Ovary (tissue), 9 donors: ENCODE measurements around the gene MAMDC4. TPM values are rescaled to one million over a fixed set of nuclear protein-coding genes. Genes with fewer than 3 reads are reported as not detected.
"Not testable (repeated sequence)": the region's sequence is repeated elsewhere in the genome, so short reads cannot be mapped to it uniquely, and the experiment has no call there.

Source experiments
- DNase-seq, 5 donors: peaks; one replicate each; pipeline ENCODE4 v3.0.0-alpha.2; 2019 to 2020
- H3K27ac ChIP-seq, 2 donors: fragments of 200-600 bp; one replicate each; pipeline versions ENCODE4 v1.5.1 to v1.8.0; 2019 to 2022
- H3K27me3 ChIP-seq: fragments of 200-600 bp; one replicate; pipeline ENCODE4 v1.8.0; 2022
- H3K36me3 ChIP-seq: fragments of 200-600 bp; sonication (generic); one replicate; pipeline ENCODE4 v1.5.1; 2019
- H3K4me1 ChIP-seq: one replicate; pipeline ENCODE4 v1.8.1; 2013; ENCODE audit warnings: mild to moderate bottlenecking, moderate library complexity; ENCODE audit not compliant: insufficient read depth
- H3K4me3 ChIP-seq: fragments of 200-600 bp; sonication (generic); one replicate; pipeline ENCODE4 v1.5.1; 2017
- H3K9me3 ChIP-seq, 2 donors: fragments of 200-600 bp in 1 of 2; sonication (generic) in 1 of 2; one replicate each; pipeline versions ENCODE4 v1.5.1 to v1.8.1; 2013 to 2019; ENCODE audit warnings: mild to moderate bottlenecking in 1 of 2, moderate library complexity in 1 of 2
- CTCF ChIP-seq, 3 donors: fragments of 450-650 bp in 2 of 3; fragments of 200-600 bp in 1 of 3; IDR thresholded peaks; one replicate each; pipeline versions ENCODE4 v1.5.1 to v1.8.0; 2016 to 2022; ENCODE audit warnings: antibody characterized with exemption in 3 of 3, mild to moderate bottlenecking in 1 of 3
- EP300 ChIP-seq: sonication (generic); formaldehyde crosslinking; IDR thresholded peaks from one replicate; pipeline ENCODE4 v1.6.1; 2017; ENCODE audit warnings: antibody characterized with exemption
- POLR2A ChIP-seq: fragments of 450-650 bp; IDR thresholded peaks from one replicate; pipeline ENCODE4 v1.6.1; 2017; ENCODE audit warnings: antibody characterized with exemption, mild to moderate bottlenecking, moderate library complexity
- WGBS, 3 donors: extraction: QIAGEN DNeasy Blood & Tissue Kit in 1 of 3; methylation state at CpG; one replicate each; pipeline versions ENCODE4 v1.1.5 to v1.1.7; 2013 to 2017; 5-methylcytosine and 5-hydroxymethylcytosine counted together
- intact Hi-C, 4 donors: fragments of 100-400 bp; cut with DNase I; formaldehyde crosslinking; loops; one replicate each; pipeline versions ENCODE4 v1.11.0 to v1.15.1; 2022 to 2023
- polyA plus RNA-seq, 2 donors: library from polyadenylated mRNA; stranded (reverse); fragments of 200-250 nt in 1 of 2; fragments of 350-450 nt in 1 of 2; fragmentation: Illumina TruSeq in 1 of 2; extraction: RNeasy Lipid Tissue Mini Kit (QIAGEN cat#74804) in 1 of 2; gene quantifications; one replicate each; pipeline ENCODE4 v1.2.3, GENCODE V29; 2013 to 2014
- total RNA-seq, 7 donors: library from RNA; depleted of rRNA in 2 of 7; stranded (reverse); fragments of >200 nt in 2 of 7; fragmentation: NEBNext Ultra II Directional in 3 of 7; extraction: Animal tissue kit (Norgen Biotek cat#: 25700) in 3 of 7; gene quantifications; one replicate each; pipeline versions ENCODE4 v1.1.0 to v1.2.4, GENCODE V29; 2016 to 2023
- donor health status: DM: no; HTN: no; CAD: no; lungs with moderate emphysema.
- donor health status: DM: no; HTN: no; CAD: no.
- donor health status: Bipolar disorder and iron deficiency.
- donor health status: DM: yes; HTN: yes; CAD: no.
- donor health status: DM: no; HTN: no; CAD: no.
- donor health status: DM: yes; HTN: yes; CAD: no.

MAMDC4 gene
- total and polyA plus RNA-seq, 9 donors = 0.15 to 31.4 (median 2.5) TPM

- H3K27me3 ChIP-seq = no peaks in the 10 kb centered on the region
- 56 to 63% (median 60%) methylated on average over 11 of the region's 11 CpGs for WGBS, 3 donors
- peak overlapping the region; percentile 99 for H3K4me3 ChIP-seq
- peaks cover 8% of the 10 kb centered on the region for H3K4me1 ChIP-seq
- no peak for DNase-seq
- H3K9me3 ChIP-seq = no peaks in the 10 kb centered on the region
- TF ChIP-seq POLR2A (no peak), CTCF (IDR thresholded peaks at IDR 0.05) (no peak), EP300 (no peak)
- peak overlapping the region in 1 of 2 donors; percentile 61 for H3K27ac ChIP-seq
- H3K36me3 ChIP-seq = no peaks in the 10 kb centered on the region
- intact Hi-C loops = no loop called here
Observed at GRCh38 chr9:136865041-136865767, 13.1 kb downstream of the MAMDC4 start.

- no peaks in the 10 kb centered on the region for H3K27me3 ChIP-seq
- intact Hi-C loops = loop anchor here in 1 of 4 donors (2.0 kb wide), 1 partner anchor 63 kb away; no protein-coding TSS in a partner anchor
- peak overlapping the region; percentile 99 for H3K4me3 ChIP-seq
- WGBS, 3 donors = 0 to 3% (median 3%) methylated on average over 8 to 20 of the region's 20 CpGs
- no peaks in the 10 kb centered on the region for H3K36me3 ChIP-seq
- peaks cover 8% of the 10 kb centered on the region for H3K4me1 ChIP-seq
- TF ChIP-seq EP300 = no peak
- no peak for TF ChIP-seq CTCF (IDR thresholded peaks at IDR 0.05)
- TF ChIP-seq POLR2A = no peak
- peak in 4 of 5 donors; percentile 44 to 68 (median 56) for DNase-seq
- H3K9me3 ChIP-seq = no peaks in the 10 kb centered on the region
- H3K27ac ChIP-seq = peak overlapping the region; percentile 61 to 65
Observed at GRCh38 chr9:136865768-136866103, 13.6 kb downstream of the MAMDC4 start.

- H3K27me3 ChIP-seq, H3K36me3 ChIP-seq, H3K9me3 ChIP-seq, H3K4me1 ChIP-seq: not testable (repeated sequence)
- 75 to 82% (median 80%) methylated on average over 29 of the region's 29 CpGs for WGBS, 3 donors
- H3K27ac ChIP-seq = peak overlapping the region in 1 of 2 donors; percentile 65
- peak overlapping the region; percentile 99 for H3K4me3 ChIP-seq
- intact Hi-C loops = loop anchor here in 1 of 4 donors (2.0 kb wide), 1 partner anchor 62 kb away; no protein-coding TSS in a partner anchor
- peak in 1 of 5 donors; percentile 34 for DNase-seq
Observed at GRCh38 chr9:136866898-136867421, 14.8 kb downstream of the MAMDC4 start.

GRCh38 chr9:136867480-136867879 lies 15.3 kb downstream of the MAMDC4 start:
- 96 to 98% (median 96%) methylated on average over 18 of the region's 18 CpGs for WGBS, 3 donors
- H3K36me3 ChIP-seq = no peaks in the 10 kb centered on the region
- no peak for TF ChIP-seq POLR2A
- no peak for TF ChIP-seq EP300
- no peak for TF ChIP-seq CTCF (IDR thresholded peaks at IDR 0.05)
- no peak overlapping the region for H3K27ac ChIP-seq
- no peaks in the 10 kb centered on the region for H3K9me3 ChIP-seq
- intact Hi-C loops = loop anchor here in 1 of 4 donors (2.0 kb wide), 1 partner anchor 61 kb away; no protein-coding TSS in a partner anchor
- H3K4me3 ChIP-seq = no peak overlapping the region
- no peaks in the 10 kb centered on the region for H3K27me3 ChIP-seq
- no peak for DNase-seq
- peaks cover 8% of the 10 kb centered on the region for H3K4me1 ChIP-seq

- Histone ChIP-seq H3K27me3 (no peaks in the 10 kb centered on the region), H3K27ac (no peak overlapping the region), H3K9me3 (no peaks in the 10 kb centered on the region), H3K4me1 (peaks cover 8% of the 10 kb centered on the region), H3K36me3 (no peaks in the 10 kb centered on the region), H3K4me3 (no peak overlapping the region)
- no peak for TF ChIP-seq POLR2A
- no peak for TF ChIP-seq EP300
- no peak for TF ChIP-seq CTCF (IDR thresholded peaks at IDR 0.05)
- DNase-seq = no peak
- intact Hi-C loops = loop anchor here in 1 of 4 donors (2.0 kb wide), 1 partner anchor 61 kb away; no protein-coding TSS in a partner anchor
- 96 to 98% (median 97%) methylated on average over 18 of the region's 18 CpGs for WGBS, 3 donors
Observed at GRCh38 chr9:136867917-136868316, 15.8 kb downstream of the MAMDC4 start.
